K562 (cell line): ENCODE results near the gene SLC33A1. TPM values are rescaled to one million over a fixed set of nuclear protein-coding genes. Genes with fewer than 3 reads are reported as not detected.

Experiments
- ASH1L ChIP-seq: fragments of 450-650 bp; IDR thresholded peaks from 2 replicates; pipeline ENCODE4 v1.6.1; 2018; ENCODE audit warnings: borderline replicate concordance, mild to moderate bottlenecking, low read depth; ENCODE audit not compliant: partially characterized antibody
- BDP1 ChIP-seq: IDR thresholded peaks from 3 replicates; pipeline ENCODE4 v1.6.1; 2011; ENCODE audit not compliant: insufficient read length, insufficient read depth
- DNMT1 ChIP-seq: fragments of 450-650 bp; IDR thresholded peaks from 2 replicates; pipeline ENCODE4 v1.6.1; 2016; ENCODE audit warnings: antibody characterized with exemption, mild to moderate bottlenecking
- FOXJ2 ChIP-seq: fragments of 200-800 bp; sonication (Bioruptor generic); IDR thresholded peaks from 2 replicates; pipeline ENCODE4 v1.6.1; 2016; ENCODE audit warnings: missing genetic modification characterization, missing compliant biosample characterization
- MAFK ChIP-seq: IDR thresholded peaks from 2 replicates; pipeline ENCODE4 v1.6.1; 2011; ENCODE audit warnings: low read length, improper control_type of control experiment
- PPARD ChIP-seq: fragments of 250-450 bp; sonication (Bioruptor Pico); IDR thresholded peaks from 2 replicates; pipeline ENCODE4 v1.8.0; 2022; ENCODE audit warnings: inconsistent platforms, mild to moderate bottlenecking, moderate library complexity
- RFX1 ChIP-seq: fragments of 450-650 bp; IDR thresholded peaks from 2 replicates; pipeline ENCODE4 v1.6.1; 2016; ENCODE audit warnings: mild to moderate bottlenecking, moderate library complexity
- SIN3B ChIP-seq: fragments of 450-650 bp; IDR thresholded peaks from 2 replicates; pipeline ENCODE4 v1.6.1; 2017; ENCODE audit warnings: low read depth, mild to moderate bottlenecking, moderate library complexity
- TAF9B ChIP-seq: fragments of 450-650 bp; IDR thresholded peaks from 2 replicates; pipeline ENCODE4 v1.6.1; 2018; ENCODE audit warnings: mild to moderate bottlenecking; ENCODE audit not compliant: partially characterized antibody
- ZBTB17 ChIP-seq: fragments of 450-650 bp; formaldehyde crosslinking; IDR thresholded peaks from 2 replicates; pipeline ENCODE4 v1.4.0; 2020; ENCODE audit warnings: mild to moderate bottlenecking
- ZNF445 ChIP-seq: fragments of 250-450 bp; sonication (Bioruptor Pico); IDR thresholded peaks from 2 replicates; pipeline ENCODE4 v1.4.0; 2020; ENCODE audit warnings: low read depth, mild to moderate bottlenecking, moderate library complexity
- ZNF511 ChIP-seq: sonication (generic); formaldehyde crosslinking; IDR thresholded peaks from 2 replicates; pipeline ENCODE4 v1.8.0; 2022; ENCODE audit warnings: mild to moderate bottlenecking, missing genetic modification reagents
- ZNF696 ChIP-seq: fragments of 250-450 bp; sonication (Bioruptor Pico); conservative IDR thresholded peaks from 2 replicates; pipeline ENCODE4 v1.4.0; 2020; ENCODE audit warnings: mild to moderate bottlenecking, moderate library complexity
- ZSCAN32 ChIP-seq: fragments of 450-650 bp; formaldehyde crosslinking; IDR thresholded peaks from 2 replicates; pipeline ENCODE4 v1.4.0; 2020; ENCODE audit warnings: mild to moderate bottlenecking, moderate library complexity
- polyA plus RNA-seq, 8 experiments: library from polyadenylated mRNA; depleted of rRNA in 4 of 8; stranded (reverse) in 5 of 8; unstranded in 3 of 8; fragments of >200 nt; fragmentation: Nextera tagmentation in 2 of 8; fragmentation: Illumina TruSeq in 1 of 8; extraction: Ambion mirVana in 2 of 8; extraction: Trizol in 1 of 8; gene quantifications; 2 replicates each; pipeline versions ENCODE4 v1.2.1 to v1.2.3, GENCODE V29; 2011 to 2014; ENCODE audit warnings: inconsistent platforms in 1 of 8, missing spikeins in 1 of 8
- total RNA-seq, 7 experiments: library from RNA; depleted of rRNA in 6 of 7; stranded (reverse); fragments of >200 nt in 6 of 7; fragmentation: Illumina TruSeq in 2 of 7; extraction: Trizol in 2 of 7; gene quantifications; 2 replicates each; pipeline versions ENCODE4 v1.2.1 to v1.2.3, GENCODE V29; 2011 to 2021; ENCODE audit warnings: low replicate concordance in 1 of 7
- TF ChIP-seq, protein P1 (sequence below): sonication (generic); formaldehyde crosslinking; IDR thresholded peaks from 2 replicates; pipeline ENCODE4 v1.4.0; 2020; ENCODE audit warnings: mild to moderate bottlenecking, missing genetic modification reagents
- TF ChIP-seq, protein P2 (sequence below): fragments of 450-650 bp; IDR thresholded peaks from 2 replicates; pipeline ENCODE4 v1.6.1; 2017; ENCODE audit warnings: antibody characterized with exemption, mild to moderate bottlenecking
- TF ChIP-seq, protein P3 (sequence below): fragments of 450-650 bp; conservative IDR thresholded peaks from 2 replicates; pipeline ENCODE4 v1.6.1; 2016; ENCODE audit warnings: missing genetic modification characterization, low read depth, mild to moderate bottlenecking, control low read depth, missing compliant biosample characterization

The SLC33A1 gene
- total and polyA plus RNA-seq, 9 of the 15 experiments (the other 6 are each of a cell fraction or from before 2014, with no cell fraction given): 6.2 to 26.8 (median 19.6) TPM

DNA sequence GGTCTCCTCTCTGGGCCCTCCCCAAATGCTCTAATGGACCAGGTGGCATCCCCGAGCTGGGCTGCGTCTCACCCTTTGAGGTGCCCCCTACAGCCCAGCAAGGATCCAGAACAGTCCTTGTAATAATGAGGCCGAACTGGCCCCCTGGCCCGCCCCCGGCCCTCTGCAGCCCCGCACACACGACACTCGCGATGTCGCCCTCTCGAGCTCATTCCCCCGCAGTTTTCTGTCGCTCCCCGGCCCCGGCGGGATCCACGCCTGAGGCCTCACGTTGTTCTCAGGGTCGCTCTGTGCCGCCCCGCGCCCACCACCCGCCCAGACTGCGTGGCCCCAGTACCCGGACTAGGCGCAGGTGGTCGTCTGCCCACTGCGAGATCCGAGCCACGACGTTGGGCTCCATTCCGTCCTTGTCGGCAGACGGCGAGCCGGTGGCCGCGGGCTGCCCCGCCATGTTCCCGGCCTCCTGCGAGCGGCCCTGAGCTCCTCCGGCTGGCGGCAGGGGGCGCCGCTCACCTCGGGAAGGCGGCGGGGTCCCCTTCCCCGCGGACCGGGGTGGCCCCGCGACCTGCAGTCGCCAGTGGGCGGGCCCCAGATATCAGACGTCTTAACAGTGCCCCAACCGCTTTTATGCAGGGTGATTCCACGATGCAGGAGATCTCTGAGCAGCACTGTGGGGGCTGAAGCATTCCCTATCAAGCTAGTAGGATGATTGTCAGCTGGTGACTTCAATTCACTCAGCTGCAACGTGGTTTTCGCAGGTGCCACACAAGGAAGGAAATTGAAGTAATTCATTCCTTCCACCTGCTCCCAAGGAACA is 48.2 kb downstream of the SLC33A1 start, which contains the start of gene C3orf33 (continued):
- no peak for TF ChIP-seq ZNF696 (CRISPR knock-in tag)
- no peak for TF ChIP-seq RFX1
- TF ChIP-seq, protein P1, sequence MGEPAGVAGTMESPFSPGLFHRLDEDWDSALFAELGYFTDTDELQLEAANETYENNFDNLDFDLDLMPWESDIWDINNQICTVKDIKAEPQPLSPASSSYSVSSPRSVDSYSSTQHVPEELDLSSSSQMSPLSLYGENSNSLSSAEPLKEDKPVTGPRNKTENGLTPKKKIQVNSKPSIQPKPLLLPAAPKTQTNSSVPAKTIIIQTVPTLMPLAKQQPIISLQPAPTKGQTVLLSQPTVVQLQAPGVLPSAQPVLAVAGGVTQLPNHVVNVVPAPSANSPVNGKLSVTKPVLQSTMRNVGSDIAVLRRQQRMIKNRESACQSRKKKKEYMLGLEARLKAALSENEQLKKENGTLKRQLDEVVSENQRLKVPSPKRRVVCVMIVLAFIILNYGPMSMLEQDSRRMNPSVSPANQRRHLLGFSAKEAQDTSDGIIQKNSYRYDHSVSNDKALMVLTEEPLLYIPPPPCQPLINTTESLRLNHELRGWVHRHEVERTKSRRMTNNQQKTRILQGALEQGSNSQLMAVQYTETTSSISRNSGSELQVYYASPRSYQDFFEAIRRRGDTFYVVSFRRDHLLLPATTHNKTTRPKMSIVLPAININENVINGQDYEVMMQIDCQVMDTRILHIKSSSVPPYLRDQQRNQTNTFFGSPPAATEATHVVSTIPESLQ: no peak; the same call in 1 of the 2 replicates
- peak; percentile 78 for TF ChIP-seq SIN3B
- TF ChIP-seq PPARD (CRISPR knock-in tag): no peak
- TF ChIP-seq FOXJ2 (tag): no peak
- TF ChIP-seq, protein P2, sequence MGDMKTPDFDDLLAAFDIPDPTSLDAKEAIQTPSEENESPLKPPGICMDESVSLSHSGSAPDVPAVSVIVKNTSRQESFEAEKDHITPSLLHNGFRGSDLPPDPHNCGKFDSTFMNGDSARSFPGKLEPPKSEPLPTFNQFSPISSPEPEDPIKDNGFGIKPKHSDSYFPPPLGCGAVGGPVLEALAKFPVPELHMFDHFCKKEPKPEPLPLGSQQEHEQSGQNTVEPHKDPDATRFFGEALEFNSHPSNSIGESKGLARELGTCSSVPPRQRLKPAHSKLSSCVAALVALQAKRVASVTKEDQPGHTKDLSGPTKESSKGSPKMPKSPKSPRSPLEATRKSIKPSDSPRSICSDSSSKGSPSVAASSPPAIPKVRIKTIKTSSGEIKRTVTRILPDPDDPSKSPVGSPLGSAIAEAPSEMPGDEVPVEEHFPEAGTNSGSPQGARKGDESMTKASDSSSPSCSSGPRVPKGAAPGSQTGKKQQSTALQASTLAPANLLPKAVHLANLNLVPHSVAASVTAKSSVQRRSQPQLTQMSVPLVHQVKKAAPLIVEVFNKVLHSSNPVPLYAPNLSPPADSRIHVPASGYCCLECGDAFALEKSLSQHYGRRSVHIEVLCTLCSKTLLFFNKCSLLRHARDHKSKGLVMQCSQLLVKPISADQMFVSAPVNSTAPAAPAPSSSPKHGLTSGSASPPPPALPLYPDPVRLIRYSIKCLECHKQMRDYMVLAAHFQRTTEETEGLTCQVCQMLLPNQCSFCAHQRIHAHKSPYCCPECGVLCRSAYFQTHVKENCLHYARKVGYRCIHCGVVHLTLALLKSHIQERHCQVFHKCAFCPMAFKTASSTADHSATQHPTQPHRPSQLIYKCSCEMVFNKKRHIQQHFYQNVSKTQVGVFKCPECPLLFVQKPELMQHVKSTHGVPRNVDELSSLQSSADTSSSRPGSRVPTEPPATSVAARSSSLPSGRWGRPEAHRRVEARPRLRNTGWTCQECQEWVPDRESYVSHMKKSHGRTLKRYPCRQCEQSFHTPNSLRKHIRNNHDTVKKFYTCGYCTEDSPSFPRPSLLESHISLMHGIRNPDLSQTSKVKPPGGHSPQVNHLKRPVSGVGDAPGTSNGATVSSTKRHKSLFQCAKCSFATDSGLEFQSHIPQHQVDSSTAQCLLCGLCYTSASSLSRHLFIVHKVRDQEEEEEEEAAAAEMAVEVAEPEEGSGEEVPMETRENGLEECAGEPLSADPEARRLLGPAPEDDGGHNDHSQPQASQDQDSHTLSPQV: peak; percentile 68
- peak; percentile 37; the same call in 1 of the 2 replicates for TF ChIP-seq ZBTB17 (CRISPR knock-in tag)
- TF ChIP-seq, protein P3, sequence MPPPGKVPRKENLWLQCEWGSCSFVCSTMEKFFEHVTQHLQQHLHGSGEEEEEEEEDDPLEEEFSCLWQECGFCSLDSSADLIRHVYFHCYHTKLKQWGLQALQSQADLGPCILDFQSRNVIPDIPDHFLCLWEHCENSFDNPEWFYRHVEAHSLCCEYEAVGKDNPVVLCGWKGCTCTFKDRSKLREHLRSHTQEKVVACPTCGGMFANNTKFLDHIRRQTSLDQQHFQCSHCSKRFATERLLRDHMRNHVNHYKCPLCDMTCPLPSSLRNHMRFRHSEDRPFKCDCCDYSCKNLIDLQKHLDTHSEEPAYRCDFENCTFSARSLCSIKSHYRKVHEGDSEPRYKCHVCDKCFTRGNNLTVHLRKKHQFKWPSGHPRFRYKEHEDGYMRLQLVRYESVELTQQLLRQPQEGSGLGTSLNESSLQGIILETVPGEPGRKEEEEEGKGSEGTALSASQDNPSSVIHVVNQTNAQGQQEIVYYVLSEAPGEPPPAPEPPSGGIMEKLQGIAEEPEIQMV: peak; percentile 77
- TF ChIP-seq ZNF511: peak; percentile 81; the same call in 1 of the 2 replicates
- TF ChIP-seq ASH1L: no peak
- TF ChIP-seq ZNF445 (CRISPR knock-in tag): no peak
- TF ChIP-seq DNMT1: no peak
- no peak for TF ChIP-seq MAFK
- TF ChIP-seq BDP1: no peak
- TF ChIP-seq TAF9B: peak; percentile 53
- no peak for TF ChIP-seq ZSCAN32
